ENCODE results near the gene MTPN. TPM values are rescaled to one million over a fixed set of nuclear protein-coding genes. Genes with fewer than 3 reads are reported as not detected.

MTPN gene
- polyA plus RNA-seq, 3 donors, result 73.6 to 156 (median 142) TPM

DNA sequence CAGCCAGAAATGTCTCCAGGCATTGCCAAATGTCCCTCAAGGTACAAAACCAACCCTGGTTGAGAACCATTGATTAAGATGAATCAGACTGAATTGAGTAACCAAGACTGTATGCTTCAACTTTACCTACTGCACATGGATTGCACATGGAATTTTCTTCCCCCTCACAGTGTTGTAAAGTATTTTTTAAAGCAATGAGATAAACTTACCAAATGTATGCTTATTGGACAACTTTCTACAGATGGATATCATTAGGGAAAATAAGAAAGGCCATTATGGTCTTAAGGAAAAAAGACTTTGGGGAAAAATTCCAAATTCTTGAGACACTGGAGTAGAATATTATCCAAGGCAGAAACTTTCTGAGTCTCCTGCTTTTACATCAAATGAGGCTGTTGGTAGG, 20.9 kb upstream of the MTPN start:
- no peak overlapping the region for H3K27ac Mint-ChIP-seq
- Histone ChIP-seq H4K20me1 (ENCODE audit: insufficient read depth, low read length) (no peaks in the 10 kb centered on the region), H3K27ac (ENCODE audit: low read depth in 1 of 2, low read length in 2 of 2) (no peak overlapping the region), H3K4me1 (ENCODE audit: control insufficient read depth in 1 of 2, insufficient read depth in 2 of 2, low read length in 2 of 2) (no peaks in the 10 kb centered on the region), H3K4me2 (replicated peaks; ENCODE audit: extremely low read depth, low read length, poor library complexity, severe bottlenecking) (no peak overlapping the region), H3K4me3 (replicated peaks in 1 of 3; ENCODE audit: low read depth in 2 of 3, low read length in 3 of 3) (no peak overlapping the region), H3K79me2 (ENCODE audit: insufficient read depth, low read length) (no peaks in the 10 kb centered on the region), H3K36me3 (replicated peaks in 1 of 2; ENCODE audit: control insufficient read depth in 1 of 2, insufficient read depth in 2 of 2, low read length in 2 of 2) (no peaks in the 10 kb centered on the region), H3K27me3 (ENCODE audit: control insufficient read depth in 2 of 2, insufficient read depth in 2 of 2, low read length in 2 of 2) (no peaks in the 10 kb centered on the region), H3K9me3 (replicated peaks in 1 of 2; ENCODE audit: control insufficient read depth in 1 of 2, insufficient read depth in 1 of 2, low read length in 2 of 2) (no peaks in the 10 kb centered on the region), H3K9ac (ENCODE audit: insufficient read depth, low read length, poor library complexity, severe bottlenecking) (no peak overlapping the region), H2AFZ (ENCODE audit: insufficient read depth, low read depth, low read length, poor library complexity, severe bottlenecking) (no peak overlapping the region)
- peaks cover 0 to 3% (median 0%) of the 10 kb centered on the region in 3 donors for H3K27me3 Mint-ChIP-seq (ENCODE audit: low read depth in 3 of 3)
- peaks cover 5% of the 10 kb centered on the region for H3K4me1 Mint-ChIP-seq
- no peaks in the 10 kb centered on the region for H3K36me3 Mint-ChIP-seq
- DNase-seq, result no peak
- intact Hi-C loops (cut with micrococcal nuclease), result no loop called here
- H3K9me3 Mint-ChIP-seq, result peaks cover 0 to 3% (median 0%) of the 10 kb centered on the region in 7 donors
- H3K4me3 Mint-ChIP-seq, result no peak overlapping the region
- TF ChIP-seq, protein P1, sequence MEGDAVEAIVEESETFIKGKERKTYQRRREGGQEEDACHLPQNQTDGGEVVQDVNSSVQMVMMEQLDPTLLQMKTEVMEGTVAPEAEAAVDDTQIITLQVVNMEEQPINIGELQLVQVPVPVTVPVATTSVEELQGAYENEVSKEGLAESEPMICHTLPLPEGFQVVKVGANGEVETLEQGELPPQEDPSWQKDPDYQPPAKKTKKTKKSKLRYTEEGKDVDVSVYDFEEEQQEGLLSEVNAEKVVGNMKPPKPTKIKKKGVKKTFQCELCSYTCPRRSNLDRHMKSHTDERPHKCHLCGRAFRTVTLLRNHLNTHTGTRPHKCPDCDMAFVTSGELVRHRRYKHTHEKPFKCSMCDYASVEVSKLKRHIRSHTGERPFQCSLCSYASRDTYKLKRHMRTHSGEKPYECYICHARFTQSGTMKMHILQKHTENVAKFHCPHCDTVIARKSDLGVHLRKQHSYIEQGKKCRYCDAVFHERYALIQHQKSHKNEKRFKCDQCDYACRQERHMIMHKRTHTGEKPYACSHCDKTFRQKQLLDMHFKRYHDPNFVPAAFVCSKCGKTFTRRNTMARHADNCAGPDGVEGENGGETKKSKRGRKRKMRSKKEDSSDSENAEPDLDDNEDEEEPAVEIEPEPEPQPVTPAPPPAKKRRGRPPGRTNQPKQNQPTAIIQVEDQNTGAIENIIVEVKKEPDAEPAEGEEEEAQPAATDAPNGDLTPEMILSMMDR (IDR thresholded peaks at IDR 0.05), result no peak

GRCh38 chr7:135995748-135996147, 18.6 kb upstream of the MTPN start:
- Histone ChIP-seq H3K9me3 (replicated peaks in 1 of 2; ENCODE audit: control insufficient read depth in 1 of 2, insufficient read depth in 1 of 2, low read length in 2 of 2) (no peaks in the 10 kb centered on the region), H3K4me1 (ENCODE audit: control insufficient read depth in 1 of 2, insufficient read depth in 2 of 2, low read length in 2 of 2) (no peaks in the 10 kb centered on the region), H3K4me2 (replicated peaks; ENCODE audit: extremely low read depth, low read length, poor library complexity, severe bottlenecking) (no peak overlapping the region), H4K20me1 (ENCODE audit: insufficient read depth, low read length) (no peaks in the 10 kb centered on the region), H3K36me3 (replicated peaks in 1 of 2; ENCODE audit: control insufficient read depth in 1 of 2, insufficient read depth in 2 of 2, low read length in 2 of 2) (no peaks in the 10 kb centered on the region), H3K4me3 (replicated peaks in 1 of 3; ENCODE audit: low read depth in 2 of 3, low read length in 3 of 3) (no peak overlapping the region), H3K27me3 (ENCODE audit: control insufficient read depth in 2 of 2, insufficient read depth in 2 of 2, low read length in 2 of 2) (no peaks in the 10 kb centered on the region), H3K9ac (ENCODE audit: insufficient read depth, low read length, poor library complexity, severe bottlenecking) (no peak overlapping the region), H3K27ac (ENCODE audit: low read depth in 1 of 2, low read length in 2 of 2) (no peak overlapping the region), H3K79me2 (ENCODE audit: insufficient read depth, low read length) (no peaks in the 10 kb centered on the region), H2AFZ (ENCODE audit: insufficient read depth, low read depth, low read length, poor library complexity, severe bottlenecking) (no peak overlapping the region)
- H3K4me3 Mint-ChIP-seq, result no peak overlapping the region
- intact Hi-C loops (cut with micrococcal nuclease), result no loop called here
- WGBS (ENCODE audit: insufficient coverage), result no CpG with 5 or more reads among the region's 2 CpGs
- peaks cover 1 to 4% (median 3%) of the 10 kb centered on the region in 3 donors for H3K27me3 Mint-ChIP-seq (ENCODE audit: low read depth in 3 of 3)
- H3K9me3 Mint-ChIP-seq, result peaks cover 0 to 3% (median 0%) of the 10 kb centered on the region in 7 donors
- TF ChIP-seq, protein P1 (IDR thresholded peaks at IDR 0.05), result no peak
- H3K4me1 Mint-ChIP-seq, result peaks cover 5% of the 10 kb centered on the region
- H3K36me3 Mint-ChIP-seq, result no peaks in the 10 kb centered on the region
- H3K27ac Mint-ChIP-seq, result no peak overlapping the region
- no peak for DNase-seq

All from CD14-positive monocyte (primary cell).